ENCODE results near the gene KRT28.

KRT28 gene

GRCh38 chr17:40801157-40801556, 1.4 kb upstream of the KRT28 start:
- H3K9ac ChIP-seq (ENCODE audit: low read depth, low read length, poor library complexity, severe bottlenecking): no peak overlapping the region
- H3K4me2 ChIP-seq (ENCODE audit: low read depth, low read length, poor library complexity, severe bottlenecking): no peak overlapping the region
- TF ChIP-seq EZH2phosphoT487 (IDR thresholded peaks at IDR 0.05; ENCODE audit: borderline replicate concordance): no peak
- TF ChIP-seq CTCF (conservative IDR thresholded peaks at IDR 0.05; ENCODE audit: low read length): no peak
- H3F3A ChIP-seq (ENCODE audit: low read depth): no peaks in the 10 kb centered on the region
- H3K27me3 ChIP-seq (ENCODE audit: insufficient read depth, low read length, poor library complexity, severe bottlenecking): peaks cover 34% of the 10 kb centered on the region
- no peaks in the 10 kb centered on the region for H3K36me3 ChIP-seq (ENCODE audit: insufficient read depth, low read length)
- no peaks in the 10 kb centered on the region for H3K9me2 ChIP-seq (replicated peaks; ENCODE audit: low read depth, low read length)
- no peak overlapping the region for H3K4me3 ChIP-seq (ENCODE audit: low read length, poor library complexity, severe bottlenecking)
- no peaks in the 10 kb centered on the region for H3K79me2 ChIP-seq (ENCODE audit: insufficient read depth, low read length)
- no peaks in the 10 kb centered on the region for H3K9me3 ChIP-seq (ENCODE audit: insufficient read depth, low read depth, low read length)
- H3K4me1 ChIP-seq (ENCODE audit: insufficient read depth, low read length, poor library complexity, severe bottlenecking): no peaks in the 10 kb centered on the region
- H2AFZ ChIP-seq (ENCODE audit: low read length): no peak overlapping the region
- no peaks in the 10 kb centered on the region for H4K20me1 ChIP-seq (ENCODE audit: insufficient read depth, low read length, poor library complexity, severe bottlenecking)

GRCh38 chr17:40800381-40800780, 622 bp upstream of the KRT28 start:
- Histone ChIP-seq H3K4me2 (ENCODE audit: low read depth, low read length, poor library complexity, severe bottlenecking) (no peak overlapping the region), H2AFZ (ENCODE audit: low read length) (no peak overlapping the region), H3K4me1 (ENCODE audit: insufficient read depth, low read length, poor library complexity, severe bottlenecking) (no peaks in the 10 kb centered on the region), H3K36me3 (ENCODE audit: insufficient read depth, low read length) (no peaks in the 10 kb centered on the region), H4K20me1 (ENCODE audit: insufficient read depth, low read length, poor library complexity, severe bottlenecking) (no peaks in the 10 kb centered on the region), H3F3A (ENCODE audit: low read depth) (no peaks in the 10 kb centered on the region), H3K27me3 (ENCODE audit: insufficient read depth, low read length, poor library complexity, severe bottlenecking) (peaks cover 34% of the 10 kb centered on the region), H3K9ac (ENCODE audit: low read depth, low read length, poor library complexity, severe bottlenecking) (no peak overlapping the region), H3K4me3 (ENCODE audit: low read length, poor library complexity, severe bottlenecking) (no peak overlapping the region), H3K9me3 (ENCODE audit: insufficient read depth, low read depth, low read length) (no peaks in the 10 kb centered on the region), H3K79me2 (ENCODE audit: insufficient read depth, low read length) (no peaks in the 10 kb centered on the region), H3K9me2 (replicated peaks; ENCODE audit: low read depth, low read length) (no peaks in the 10 kb centered on the region)
- no peak for TF ChIP-seq CTCF (conservative IDR thresholded peaks at IDR 0.05; ENCODE audit: low read length)
- TF ChIP-seq EZH2phosphoT487 (IDR thresholded peaks at IDR 0.05; ENCODE audit: borderline replicate concordance): no peak

GRCh38 chr17:40796846-40797245, 2.9 kb downstream of the KRT28 start:
- H3K36me3 ChIP-seq (ENCODE audit: insufficient read depth, low read length): no peaks in the 10 kb centered on the region
- TF ChIP-seq CTCF (conservative IDR thresholded peaks at IDR 0.05; ENCODE audit: low read length) (no peak), EZH2phosphoT487 (IDR thresholded peaks at IDR 0.05; ENCODE audit: borderline replicate concordance) (no peak)
- H3K9me3 ChIP-seq (ENCODE audit: insufficient read depth, low read depth, low read length): no peaks in the 10 kb centered on the region
- H3K9me2 ChIP-seq (replicated peaks; ENCODE audit: low read depth, low read length): no peaks in the 10 kb centered on the region
- no peaks in the 10 kb centered on the region for H3K4me1 ChIP-seq (ENCODE audit: insufficient read depth, low read length, poor library complexity, severe bottlenecking)
- H4K20me1 ChIP-seq (ENCODE audit: insufficient read depth, low read length, poor library complexity, severe bottlenecking): no peaks in the 10 kb centered on the region
- no peak overlapping the region for H3K4me3 ChIP-seq (ENCODE audit: low read length, poor library complexity, severe bottlenecking)
- H3K27me3 ChIP-seq (ENCODE audit: insufficient read depth, low read length, poor library complexity, severe bottlenecking): peaks cover 33% of the 10 kb centered on the region
- no peaks in the 10 kb centered on the region for H3F3A ChIP-seq (ENCODE audit: low read depth)
- H3K9ac ChIP-seq (ENCODE audit: low read depth, low read length, poor library complexity, severe bottlenecking): no peak overlapping the region
- H3K79me2 ChIP-seq (ENCODE audit: insufficient read depth, low read length): no peaks in the 10 kb centered on the region
- H3K4me2 ChIP-seq (ENCODE audit: low read depth, low read length, poor library complexity, severe bottlenecking): no peak overlapping the region
- H2AFZ ChIP-seq (ENCODE audit: low read length): no peak overlapping the region
